ENCODE measurements around the gene PUM2.

The PUM2 gene

GRCh38 chr2:20359096-20359495 is 8.5 kb upstream of the PUM2 start:
- no peak for TF ChIP-seq CTCF (conservative IDR thresholded peaks at IDR 0.05; ENCODE audit: low read depth, low read length)
- no peak overlapping the region for H3K4me3 ChIP-seq (ENCODE audit: low read depth, low read length)
- no peak for DNase-seq (ENCODE audit: low read depth)

GRCh38 chr2:20357638-20358389 is 7.2 kb upstream of the PUM2 start:
- no peak for TF ChIP-seq CTCF (conservative IDR thresholded peaks at IDR 0.05; ENCODE audit: low read depth, low read length)
- no peak for DNase-seq (ENCODE audit: low read depth)
- no peak overlapping the region for H3K4me3 ChIP-seq (ENCODE audit: low read depth, low read length)

GRCh38 chr2:20356042-20356441 is 5.4 kb upstream of the PUM2 start:
- TF ChIP-seq CTCF (conservative IDR thresholded peaks at IDR 0.05; ENCODE audit: low read depth, low read length) = no peak
- DNase-seq (ENCODE audit: low read depth) = peak; percentile 96
- H3K4me3 ChIP-seq (ENCODE audit: low read depth, low read length) = no peak overlapping the region

- no peak for TF ChIP-seq CTCF (conservative IDR thresholded peaks at IDR 0.05; ENCODE audit: low read depth, low read length)
- H3K4me3 ChIP-seq (ENCODE audit: low read depth, low read length) = no peak overlapping the region
- peak; percentile 98 for DNase-seq (ENCODE audit: low read depth)
Observed at GRCh38 chr2:20355131-20355530, 4.5 kb upstream of the PUM2 start.

GRCh38 chr2:20353241-20353992 is 2.8 kb upstream of the PUM2 start:
- no peak for DNase-seq (ENCODE audit: low read depth)

GRCh38 chr2:20352581-20353216 is 2.1 kb upstream of the PUM2 start:
- H3K4me3 ChIP-seq (ENCODE audit: low read depth, low read length) = no peak overlapping the region
- no peak for DNase-seq (ENCODE audit: low read depth)
- no peak for TF ChIP-seq CTCF (conservative IDR thresholded peaks at IDR 0.05; ENCODE audit: low read depth, low read length)

More at GRCh38 chr2:20353241-20353992, 2.8 kb upstream of the PUM2 start:
- TF ChIP-seq CTCF (conservative IDR thresholded peaks at IDR 0.05; ENCODE audit: low read depth, low read length) = no peak
- H3K4me3 ChIP-seq (ENCODE audit: low read depth, low read length) = no peak overlapping the region

All from choroid plexus epithelial cell (primary cell).